NB4 (cell line): Measurements from ENCODE around the gene VPS9D1.

Experiments
- MYC ChIP-seq: IDR thresholded peaks from 2 replicates; pipeline ENCODE4 v1.6.1; 2011; ENCODE audit warnings: low read depth, low read length
- POLR2A ChIP-seq: IDR thresholded peaks from 2 replicates; pipeline ENCODE4 v1.6.1; 2011; ENCODE audit warnings: mild to moderate bottlenecking; ENCODE audit not compliant: insufficient read length; ENCODE audit errors: extremely low read depth
- TF ChIP-seq, protein P1 (sequence below): IDR thresholded peaks from one replicate; pipeline ENCODE4 v1.5.1; 2012; ENCODE audit warnings: low read depth, low read length
- TF ChIP-seq, protein P2 (sequence below): IDR thresholded peaks from 2 replicates; pipeline ENCODE4 v1.6.1; 2011; ENCODE audit warnings: low read depth, low read length

DNA sequence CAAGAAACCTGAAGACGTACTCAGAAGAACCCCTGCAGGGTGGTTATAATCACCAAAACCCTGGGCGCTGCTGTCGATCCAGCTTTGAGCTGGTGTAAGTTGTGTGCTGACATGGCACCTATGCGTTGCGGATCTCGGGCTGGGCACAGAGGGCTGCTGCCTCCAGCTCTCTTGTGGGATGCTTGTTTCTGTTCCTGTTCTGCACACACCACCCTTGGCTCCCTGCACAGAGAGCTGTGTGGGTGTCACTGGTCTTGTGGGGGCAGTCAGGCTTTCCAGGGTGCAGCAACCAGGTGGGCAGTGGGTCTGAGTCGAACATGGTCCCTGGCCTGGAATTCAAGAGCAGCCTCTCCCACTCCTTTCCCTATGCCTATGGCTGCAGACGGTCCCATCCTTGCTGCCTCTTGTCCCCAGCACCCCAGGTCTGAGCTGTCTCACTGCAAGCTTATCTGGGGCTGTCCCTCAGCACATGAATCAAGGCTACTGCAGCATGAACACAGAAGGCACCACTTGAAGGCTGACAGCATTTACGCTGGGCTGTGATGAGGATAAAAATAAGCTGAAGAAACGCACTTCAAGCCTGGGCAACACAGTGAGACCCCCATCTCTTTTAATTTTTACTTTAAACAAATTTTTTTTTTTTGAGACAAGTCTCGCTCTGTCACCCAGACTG, 20.8 kb upstream of the VPS9D1 start:
- TF ChIP-seq, protein P1, sequence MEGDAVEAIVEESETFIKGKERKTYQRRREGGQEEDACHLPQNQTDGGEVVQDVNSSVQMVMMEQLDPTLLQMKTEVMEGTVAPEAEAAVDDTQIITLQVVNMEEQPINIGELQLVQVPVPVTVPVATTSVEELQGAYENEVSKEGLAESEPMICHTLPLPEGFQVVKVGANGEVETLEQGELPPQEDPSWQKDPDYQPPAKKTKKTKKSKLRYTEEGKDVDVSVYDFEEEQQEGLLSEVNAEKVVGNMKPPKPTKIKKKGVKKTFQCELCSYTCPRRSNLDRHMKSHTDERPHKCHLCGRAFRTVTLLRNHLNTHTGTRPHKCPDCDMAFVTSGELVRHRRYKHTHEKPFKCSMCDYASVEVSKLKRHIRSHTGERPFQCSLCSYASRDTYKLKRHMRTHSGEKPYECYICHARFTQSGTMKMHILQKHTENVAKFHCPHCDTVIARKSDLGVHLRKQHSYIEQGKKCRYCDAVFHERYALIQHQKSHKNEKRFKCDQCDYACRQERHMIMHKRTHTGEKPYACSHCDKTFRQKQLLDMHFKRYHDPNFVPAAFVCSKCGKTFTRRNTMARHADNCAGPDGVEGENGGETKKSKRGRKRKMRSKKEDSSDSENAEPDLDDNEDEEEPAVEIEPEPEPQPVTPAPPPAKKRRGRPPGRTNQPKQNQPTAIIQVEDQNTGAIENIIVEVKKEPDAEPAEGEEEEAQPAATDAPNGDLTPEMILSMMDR, result no peak
- TF ChIP-seq, protein P2, sequence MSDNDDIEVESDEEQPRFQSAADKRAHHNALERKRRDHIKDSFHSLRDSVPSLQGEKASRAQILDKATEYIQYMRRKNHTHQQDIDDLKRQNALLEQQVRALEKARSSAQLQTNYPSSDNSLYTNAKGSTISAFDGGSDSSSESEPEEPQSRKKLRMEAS, result no peak
- TF ChIP-seq POLR2A (peak; percentile 12), MYC (no peak)
